NCI-H82 treated with DMSO at 0.1 percent for 48 hours (cell line): ENCODE measurements around the gene NTNG2.

Experiments used
- DNase-seq: peaks from one replicate; lab custom pipeline; 2025; ENCODE audit not compliant: unreplicated experiment; lab: John Stamatoyannopoulos, UW

NTNG2 gene

GRCh38 chr9:132146575-132146974 is 15.3 kb upstream of the NTNG2 start:
- DNase-seq, result no peak

- no peak for DNase-seq
Measured at GRCh38 chr9:132147331-132147730, 14.5 kb upstream of the NTNG2 start.

GRCh38 chr9:132147839-132148238 is 14.0 kb upstream of the NTNG2 start:
- DNase-seq, result no peak

- DNase-seq, result no peak
Measured at GRCh38 chr9:132150256-132150655, 11.6 kb upstream of the NTNG2 start.

- DNase-seq, result no peak
Measured at GRCh38 chr9:132151118-132151517, 10.7 kb upstream of the NTNG2 start.

GRCh38 chr9:132152231-132152630 is 9.6 kb upstream of the NTNG2 start:
- no peak for DNase-seq

- DNase-seq, result no peak
Measured at GRCh38 chr9:132154863-132155567, 6.8 kb upstream of the NTNG2 start.

GRCh38 chr9:132155568-132155895 is 6.3 kb upstream of the NTNG2 start:
- DNase-seq, result no peak

- no peak for DNase-seq
Measured at GRCh38 chr9:132156262-132156661, 5.6 kb upstream of the NTNG2 start.

- DNase-seq, result no peak
Measured at GRCh38 chr9:132157347-132158116, 4.3 kb upstream of the NTNG2 start.

- DNase-seq, result peak; percentile 84
Measured at GRCh38 chr9:132160802-132161742, 786 bp upstream of the NTNG2 start.

GRCh38 chr9:132162764-132163456 is 1.1 kb downstream of the NTNG2 start:
- DNase-seq, result no peak

GRCh38 chr9:132163457-132163875 is 1.6 kb downstream of the NTNG2 start:
- no peak for DNase-seq

- DNase-seq, result no peak
Measured at GRCh38 chr9:132163876-132164603, 2.2 kb downstream of the NTNG2 start.

GRCh38 chr9:132164604-132165362 is 2.9 kb downstream of the NTNG2 start:
- DNase-seq, result no peak

- DNase-seq, result no peak
Measured at GRCh38 chr9:132166599-132166998, 4.7 kb downstream of the NTNG2 start.

GRCh38 chr9:132167192-132167591 is 5.3 kb downstream of the NTNG2 start:
- DNase-seq, result peak; percentile 61

- no peak for DNase-seq
Measured at GRCh38 chr9:132168347-132168746, 6.5 kb downstream of the NTNG2 start.

- no peak for DNase-seq
Measured at GRCh38 chr9:132168851-132169250, 7.0 kb downstream of the NTNG2 start.
